Progenitor cell of endocrine pancreas (in vitro differentiated cells): ENCODE measurements around the gene TMEM72. TPM values are rescaled to one million over a fixed set of nuclear protein-coding genes. Genes with fewer than 3 reads are reported as not detected.

Experiments
- DNase-seq: peaks from one replicate; pipeline ENCODE4 v3.0.0; 2021; ENCODE audit warnings: low spot score; ENCODE audit not compliant: unreplicated experiment
- H3K27ac Mint-ChIP-seq: 2 replicates; pipeline ENCODE4 v1.8.0; 2021; ENCODE audit warnings: mild to moderate bottlenecking, moderate library complexity, mixed read lengths
- H3K27me3 Mint-ChIP-seq: 2 replicates; pipeline ENCODE4 v1.8.0; 2021; ENCODE audit warnings: mixed read lengths
- H3K36me3 Mint-ChIP-seq: 2 replicates; pipeline ENCODE4 v1.8.0; 2022; ENCODE audit warnings: mixed read lengths; ENCODE audit not compliant: insufficient read depth
- H3K4me1 Mint-ChIP-seq: 2 replicates; pipeline ENCODE4 v1.8.0; 2021; ENCODE audit warnings: low read depth, mixed read lengths
- H3K4me3 Mint-ChIP-seq: 2 replicates; pipeline ENCODE4 v1.8.0; 2021; ENCODE audit warnings: low read depth, mild to moderate bottlenecking, moderate library complexity, mixed read lengths
- H3K9me3 Mint-ChIP-seq: 2 replicates; pipeline ENCODE4 v1.8.0; 2021; ENCODE audit warnings: low read depth, mixed read lengths
- total RNA-seq: library from RNA; stranded (reverse); gene quantifications from 2 replicates; pipeline ENCODE4 v1.2.1, GENCODE V29; 2021
- TF ChIP-seq, protein P1 (sequence below): fragments of 200-600 bp; sonication (generic); IDR thresholded peaks from one replicate; pipeline ENCODE4 v1.5.0; 2021; ENCODE audit warnings: antibody characterized with exemption, mild to moderate bottlenecking; ENCODE audit not compliant: unreplicated experiment

Gene TMEM72
- total RNA-seq, 1 donor from 2014 or later: 0.93 TPM

DNA sequence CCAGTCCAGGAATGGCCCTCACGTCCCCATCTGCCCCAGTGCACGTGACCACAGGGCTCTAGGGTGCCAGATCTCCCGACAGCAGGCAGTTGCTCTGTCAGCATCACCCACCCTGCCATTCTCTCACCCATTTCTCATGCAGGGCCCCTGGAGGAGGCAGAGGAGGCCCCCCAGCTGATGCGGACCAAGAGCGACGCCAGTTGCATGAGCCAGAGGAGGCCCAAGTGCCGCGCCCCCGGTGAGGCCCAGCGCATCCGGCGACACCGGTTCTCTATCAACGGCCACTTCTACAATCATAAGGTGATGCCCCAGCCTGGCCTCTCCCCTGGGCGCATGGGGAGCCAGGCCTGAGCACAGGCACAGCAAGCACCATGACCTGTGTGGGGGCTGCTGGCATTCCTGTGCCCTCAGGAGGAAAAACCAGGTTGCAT lies 73.5 kb downstream of the TMEM72 start:
- H3K4me3 Mint-ChIP-seq: no peak overlapping the region
- no peaks in the 10 kb centered on the region for H3K27me3 Mint-ChIP-seq
- no peak for DNase-seq
- H3K4me1 Mint-ChIP-seq: peaks cover 39% of the 10 kb centered on the region
- TF ChIP-seq, protein P1, sequence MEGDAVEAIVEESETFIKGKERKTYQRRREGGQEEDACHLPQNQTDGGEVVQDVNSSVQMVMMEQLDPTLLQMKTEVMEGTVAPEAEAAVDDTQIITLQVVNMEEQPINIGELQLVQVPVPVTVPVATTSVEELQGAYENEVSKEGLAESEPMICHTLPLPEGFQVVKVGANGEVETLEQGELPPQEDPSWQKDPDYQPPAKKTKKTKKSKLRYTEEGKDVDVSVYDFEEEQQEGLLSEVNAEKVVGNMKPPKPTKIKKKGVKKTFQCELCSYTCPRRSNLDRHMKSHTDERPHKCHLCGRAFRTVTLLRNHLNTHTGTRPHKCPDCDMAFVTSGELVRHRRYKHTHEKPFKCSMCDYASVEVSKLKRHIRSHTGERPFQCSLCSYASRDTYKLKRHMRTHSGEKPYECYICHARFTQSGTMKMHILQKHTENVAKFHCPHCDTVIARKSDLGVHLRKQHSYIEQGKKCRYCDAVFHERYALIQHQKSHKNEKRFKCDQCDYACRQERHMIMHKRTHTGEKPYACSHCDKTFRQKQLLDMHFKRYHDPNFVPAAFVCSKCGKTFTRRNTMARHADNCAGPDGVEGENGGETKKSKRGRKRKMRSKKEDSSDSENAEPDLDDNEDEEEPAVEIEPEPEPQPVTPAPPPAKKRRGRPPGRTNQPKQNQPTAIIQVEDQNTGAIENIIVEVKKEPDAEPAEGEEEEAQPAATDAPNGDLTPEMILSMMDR: no peak
- H3K27ac Mint-ChIP-seq: no peak overlapping the region
- no peaks in the 10 kb centered on the region for H3K9me3 Mint-ChIP-seq
- peaks cover 3% of the 10 kb centered on the region for H3K36me3 Mint-ChIP-seq

DNA sequence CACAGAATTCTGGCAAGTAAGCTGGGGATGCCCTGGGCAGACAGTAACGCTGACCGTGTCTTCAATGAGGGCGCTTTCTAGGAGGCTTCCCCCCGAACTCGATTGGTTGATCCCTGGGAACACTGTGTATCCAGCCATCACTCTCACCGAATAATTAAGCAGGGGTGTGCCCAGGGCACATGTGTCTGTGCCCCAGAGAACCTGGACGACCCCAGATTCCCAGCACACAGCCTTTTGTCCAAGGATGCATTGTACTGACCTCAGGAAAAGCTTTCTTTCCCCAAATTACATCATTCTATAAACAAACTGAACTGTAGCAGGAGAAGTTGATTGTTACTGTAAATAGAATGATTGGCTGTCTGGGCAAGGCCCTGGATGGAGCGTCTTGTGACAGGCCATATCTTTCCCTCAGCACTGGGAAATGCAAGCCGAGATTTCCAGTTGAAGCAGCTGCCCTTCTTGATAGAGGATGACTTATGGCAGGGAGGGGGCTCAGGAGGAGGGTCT lies 74.1 kb downstream of the TMEM72 start:
- H3K27ac Mint-ChIP-seq: peak overlapping the region; percentile 39
- DNase-seq: no peak
- H3K36me3 Mint-ChIP-seq: peaks cover 3% of the 10 kb centered on the region
- no peak overlapping the region for H3K4me3 Mint-ChIP-seq
- TF ChIP-seq, protein P1: no peak
- H3K4me1 Mint-ChIP-seq: peaks cover 38% of the 10 kb centered on the region
- H3K9me3 Mint-ChIP-seq: no peaks in the 10 kb centered on the region
- H3K27me3 Mint-ChIP-seq: no peaks in the 10 kb centered on the region

DNA sequence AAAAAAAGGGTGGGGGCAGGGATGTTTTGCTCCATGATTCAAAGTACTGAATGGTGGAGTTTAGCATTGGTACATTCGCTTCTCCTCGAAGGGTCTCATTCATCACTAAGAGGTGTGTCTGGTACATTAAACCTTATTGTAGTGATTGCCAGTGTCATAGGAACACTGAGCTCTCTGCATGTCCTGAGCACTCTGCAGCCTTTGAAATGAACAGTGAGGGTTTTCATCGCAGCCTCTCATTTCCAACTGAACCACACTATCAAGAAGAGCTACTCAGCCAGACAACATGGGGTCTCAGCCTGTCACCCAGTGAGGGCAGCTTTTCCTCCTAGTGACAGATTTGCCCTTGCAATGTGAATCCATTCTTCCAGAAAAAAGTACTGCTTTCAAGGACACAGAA lies 75.0 kb downstream of the TMEM72 start:
- no peak for DNase-seq
- H3K27ac Mint-ChIP-seq: no peak overlapping the region
- H3K4me3 Mint-ChIP-seq: no peak overlapping the region
- no peaks in the 10 kb centered on the region for H3K27me3 Mint-ChIP-seq
- H3K36me3 Mint-ChIP-seq: peaks cover 3% of the 10 kb centered on the region
- TF ChIP-seq, protein P1: no peak
- peaks cover 36% of the 10 kb centered on the region for H3K4me1 Mint-ChIP-seq
- no peaks in the 10 kb centered on the region for H3K9me3 Mint-ChIP-seq

Other genes starting within 250 kb of the TMEM72 start
- 21.2 and 23.0 TPM in 2 replicates for gene RASSF4, start 48.5 kb downstream of the TMEM72 start, total RNA-seq
- 13.9 and 16.6 TPM in 2 replicates for gene DEPP1, start 67.5 kb downstream of the TMEM72 start, total RNA-seq
- 44.1 and 46.0 TPM in 2 replicates for gene ZNF22, start 89.6 kb downstream of the TMEM72 start, total RNA-seq